CD4-positive, alpha-beta memory T cell (primary cell): ENCODE results near the gene LIN28B. TPM values are rescaled to one million over a fixed set of nuclear protein-coding genes. Genes with fewer than 3 reads are reported as not detected.
"Not testable (repeated sequence)": the region's sequence is repeated elsewhere in the genome, so short reads cannot be mapped to it uniquely, and the experiment has no call there.

Source experiments
- CTCF ChIA-PET: fragments of 350-600 bp; sonication (Branson Sonifier 250); formaldehyde crosslinking; loops from one replicate; lab custom pipeline; 2021; ENCODE audit warnings: inconsistent platforms; ENCODE audit not compliant: partially characterized antibody; lab: Charles Lee
- POLR2A ChIA-PET: fragments of 350-600 bp; sonication (Branson Sonifier 250); formaldehyde crosslinking; loops from one replicate; lab custom pipeline; 2021; ENCODE audit not compliant: partially characterized antibody; lab: Charles Lee
- DNase-seq, 5 donors: peaks; one replicate each; pipeline versions ENCODE4 v3.0.0 to v3.0.0-alpha.2; 2020 to 2022; ENCODE audit warnings: mixed read lengths in 1 of 5
- H3K27ac ChIP-seq: one replicate; pipeline ENCODE4 v1.7.0; 2013; ENCODE audit warnings: low read depth, low read length
- H3K27me3 ChIP-seq: 2 replicates; pipeline ENCODE4 v1.7.0; 2013; ENCODE audit warnings: mild to moderate bottlenecking, low read length, moderate library complexity; ENCODE audit not compliant: insufficient read depth
- H3K36me3 ChIP-seq: 2 replicates; pipeline ENCODE4 v1.7.0; 2013; ENCODE audit warnings: mild to moderate bottlenecking, low read length, moderate library complexity; ENCODE audit not compliant: insufficient read depth
- H3K4me1 ChIP-seq: 2 replicates; pipeline ENCODE4 v1.7.0; 2013; ENCODE audit warnings: mild to moderate bottlenecking, low read length, moderate library complexity; ENCODE audit not compliant: insufficient read depth
- H3K4me3 ChIP-seq, 2 donors: one replicate each; pipeline ENCODE4 v1.7.0; 2013; ENCODE audit warnings: low read length in 2 of 2, mild to moderate bottlenecking in 1 of 2
- H3K9me3 ChIP-seq, 2 donors: one replicate each; pipeline ENCODE4 v1.7.0; 2013; ENCODE audit warnings: low read length in 2 of 2, control low read depth in 1 of 2; ENCODE audit not compliant: control insufficient read depth in 1 of 2
- H3K27ac Mint-ChIP-seq, 7 donors: one replicate each; pipeline ENCODE4 v1.8.0; 2020 to 2021; ENCODE audit warnings: mixed read lengths in 7 of 7, mild to moderate bottlenecking in 6 of 7, inconsistent platforms in 3 of 7, moderate library complexity in 3 of 7
- H3K27me3 Mint-ChIP-seq, 2 donors: one replicate each; pipeline ENCODE4 v1.8.0; 2020 to 2021; ENCODE audit warnings: mixed read lengths in 2 of 2
- H3K36me3 Mint-ChIP-seq, 2 donors: one replicate each; pipeline ENCODE4 v1.8.0; 2020 to 2021; ENCODE audit warnings: mixed read lengths in 2 of 2, inconsistent platforms in 1 of 2, mild to moderate bottlenecking in 1 of 2
- H3K4me1 Mint-ChIP-seq, 4 donors: one replicate each; pipeline ENCODE4 v1.8.0; 2020 to 2021; ENCODE audit warnings: mixed read lengths in 4 of 4, mild to moderate bottlenecking in 1 of 4
- H3K4me3 Mint-ChIP-seq, 8 donors: one replicate each; pipeline ENCODE4 v1.8.0; 2020 to 2021; ENCODE audit warnings: mixed read lengths in 8 of 8, mild to moderate bottlenecking in 7 of 8, moderate library complexity in 6 of 8, inconsistent platforms in 3 of 8
- H3K9me3 Mint-ChIP-seq, 8 donors: one replicate each; pipeline ENCODE4 v1.8.0; 2020 to 2021; ENCODE audit warnings: mixed read lengths in 8 of 8, mild to moderate bottlenecking in 5 of 8, inconsistent platforms in 3 of 8, moderate library complexity in 1 of 8
- intact Hi-C: fragments of 100-400 bp; cut with micrococcal nuclease; formaldehyde crosslinking; loops from one replicate; pipeline ENCODE4 v1.15.1; 2023
- polyA plus RNA-seq, 2 donors: library from polyadenylated mRNA; unstranded; fragments of 300-500 nt; fragmentation: Illumina TruSeq; gene quantifications; one replicate each; pipeline ENCODE4 v1.2.3, GENCODE V29; 2021
- total RNA-seq, 2 experiments: library from RNA; stranded (reverse); gene quantifications; one replicate each; pipeline ENCODE4 v1.2.3, GENCODE V29; 2021

LIN28B gene
- total and polyA plus RNA-seq, 4 experiments from 2014 or later, result not detected

DNA sequence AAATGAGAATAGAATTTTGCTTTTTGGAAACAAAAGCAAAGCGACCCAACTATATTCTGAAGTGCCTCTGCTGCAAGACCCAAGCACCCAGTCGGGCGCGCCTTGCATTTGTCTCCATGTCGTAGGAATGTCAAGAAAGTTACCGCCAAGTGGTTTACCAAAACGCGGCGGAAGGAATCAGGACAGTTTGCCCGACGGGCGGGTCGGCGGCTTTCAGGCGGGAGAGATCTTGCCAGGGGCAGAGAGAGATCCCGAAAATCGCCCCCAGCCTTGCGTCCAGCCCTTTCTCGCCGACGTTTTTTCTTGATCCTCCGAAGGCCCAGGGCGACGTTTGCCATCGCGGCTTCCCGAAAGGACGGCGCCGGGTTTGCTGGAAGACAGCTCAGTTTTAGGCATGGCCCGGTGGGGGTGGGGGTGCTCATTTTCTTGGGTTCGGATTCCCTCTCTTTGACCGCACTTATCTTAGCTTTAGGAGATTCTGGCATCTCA lies 4.0 kb upstream of the LIN28B start:
- peaks cover 39% of the 10 kb centered on the region for H3K27me3 ChIP-seq
- peaks cover 2 to 9% of the 10 kb centered on the region in 2 donors for H3K36me3 Mint-ChIP-seq
- no peak overlapping the region for H3K4me3 ChIP-seq
- H3K9me3 ChIP-seq, result no peaks in the 10 kb centered on the region
- H3K4me1 ChIP-seq, result no peaks in the 10 kb centered on the region
- intact Hi-C loops, result no loop called here
- no peak for DNase-seq
- no peak overlapping the region for H3K27ac ChIP-seq
- POLR2A ChIA-PET, result no interaction called here
- H3K4me3 Mint-ChIP-seq, result no peak overlapping the region
- no peak overlapping the region for H3K27ac Mint-ChIP-seq
- no peaks in the 10 kb centered on the region for H3K36me3 ChIP-seq
- peaks cover 0 to 10% (median 6%) of the 10 kb centered on the region in 4 donors for H3K4me1 Mint-ChIP-seq
- H3K9me3 Mint-ChIP-seq, result peaks cover 3 to 47% (median 29%) of the 10 kb centered on the region in 8 donors
- CTCF ChIA-PET, result no interaction called here
- H3K27me3 Mint-ChIP-seq, result peaks cover 40 to 42% of the 10 kb centered on the region in 2 donors

DNA sequence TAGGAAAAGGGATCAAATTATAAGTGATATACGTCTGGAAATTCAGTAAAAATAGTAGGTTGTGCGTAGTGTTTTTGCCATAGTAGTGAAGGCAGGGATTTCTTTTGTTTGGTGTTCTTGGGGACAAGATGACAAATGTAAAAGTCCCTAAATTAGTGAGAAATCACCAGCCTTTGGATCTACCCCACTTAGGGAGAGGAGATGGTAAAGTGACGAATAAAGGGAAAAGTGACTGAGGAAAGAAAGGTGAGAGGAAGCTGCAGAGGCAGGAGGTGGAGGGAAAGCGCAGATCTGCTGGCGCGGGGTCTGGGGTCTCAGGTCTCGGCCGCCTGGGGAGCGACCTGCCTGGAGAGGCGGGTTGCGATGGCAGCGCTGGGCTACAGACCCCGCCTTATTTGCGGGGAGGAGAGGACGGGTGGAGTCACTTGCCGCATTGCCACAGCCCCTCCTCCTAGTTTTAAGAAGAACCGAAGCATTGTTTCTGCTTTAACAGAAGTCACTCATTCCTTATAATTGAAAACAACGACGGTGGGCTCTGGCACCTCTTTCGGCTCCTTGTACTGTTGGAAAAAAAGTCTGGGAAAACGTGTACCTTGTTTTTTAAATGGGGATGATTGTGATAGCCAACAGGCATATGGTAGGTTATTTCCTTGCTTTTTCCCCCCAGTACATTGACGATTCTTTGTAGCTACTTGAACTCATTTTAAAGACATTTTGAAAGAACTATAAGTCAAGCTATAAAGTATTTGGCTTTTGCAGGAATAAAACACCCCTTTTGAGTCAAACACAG lies 3.3 kb upstream of the LIN28B start:
- Mint-ChIP-seq H3K27me3 (peaks cover 43 to 44% of the 10 kb centered on the region in 2 donors), H3K4me3 (peak overlapping the region in 2 of 8 donors; percentile 25 to 55), H3K9me3 (peaks cover 3 to 50% (median 30%) of the 10 kb centered on the region in 8 donors)
- CTCF ChIA-PET, H3K4me3 ChIP-seq, H3K4me1 ChIP-seq, intact Hi-C loops, H3K27ac ChIP-seq, H3K27ac Mint-ChIP-seq, H3K9me3 ChIP-seq, POLR2A ChIA-PET, H3K36me3 Mint-ChIP-seq, H3K36me3 ChIP-seq, H3K4me1 Mint-ChIP-seq, DNase-seq: not testable (repeated sequence)
- H3K27me3 ChIP-seq, result peaks cover 45% of the 10 kb centered on the region

DNA sequence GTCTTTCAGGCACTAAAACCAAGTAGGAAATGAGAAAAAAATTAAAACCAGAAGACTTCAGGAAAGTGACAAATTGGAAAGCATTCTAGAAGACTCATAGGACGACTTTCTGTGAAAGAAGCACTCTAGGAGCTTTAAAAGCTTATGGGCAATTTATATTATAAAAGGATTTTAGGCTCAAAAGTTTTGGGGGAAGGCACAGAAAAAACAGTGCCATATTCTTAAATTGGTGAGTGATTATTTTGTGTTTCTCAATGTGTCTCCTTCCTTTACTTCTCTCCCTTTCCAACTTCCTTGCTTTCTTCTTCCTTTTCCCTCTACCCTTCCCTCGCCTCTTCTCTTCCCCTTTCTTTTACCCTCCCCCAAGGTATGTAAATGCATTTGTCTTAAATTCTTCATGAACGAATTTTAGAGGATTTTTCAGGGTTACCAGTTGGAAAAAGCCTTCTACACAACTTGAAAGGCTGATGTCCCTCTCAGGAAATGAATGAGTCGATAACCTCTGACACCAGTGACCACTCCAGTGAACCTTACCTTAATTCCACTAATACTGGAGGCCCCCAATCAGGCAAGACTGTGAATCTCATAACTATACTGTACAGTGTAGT lies 2.6 kb upstream of the LIN28B start:
- no peaks in the 10 kb centered on the region for H3K4me1 ChIP-seq
- no peak overlapping the region for H3K4me3 Mint-ChIP-seq
- CTCF ChIA-PET, result no interaction called here
- H3K27me3 ChIP-seq, result peaks cover 49% of the 10 kb centered on the region
- POLR2A ChIA-PET, result no interaction called here
- peaks cover 0 to 10% (median 7%) of the 10 kb centered on the region in 4 donors for H3K4me1 Mint-ChIP-seq
- H3K27ac Mint-ChIP-seq, result no peak overlapping the region
- no peak overlapping the region for H3K27ac ChIP-seq
- peaks cover 3 to 55% (median 33%) of the 10 kb centered on the region in 8 donors for H3K9me3 Mint-ChIP-seq
- H3K4me3 ChIP-seq, result no peak overlapping the region
- peaks cover 2 to 9% of the 10 kb centered on the region in 2 donors for H3K36me3 Mint-ChIP-seq
- intact Hi-C loops, result no loop called here
- H3K9me3 ChIP-seq, result no peaks in the 10 kb centered on the region
- peaks cover 46% of the 10 kb centered on the region in 2 donors for H3K27me3 Mint-ChIP-seq
- no peaks in the 10 kb centered on the region for H3K36me3 ChIP-seq
- DNase-seq, result no peak

DNA sequence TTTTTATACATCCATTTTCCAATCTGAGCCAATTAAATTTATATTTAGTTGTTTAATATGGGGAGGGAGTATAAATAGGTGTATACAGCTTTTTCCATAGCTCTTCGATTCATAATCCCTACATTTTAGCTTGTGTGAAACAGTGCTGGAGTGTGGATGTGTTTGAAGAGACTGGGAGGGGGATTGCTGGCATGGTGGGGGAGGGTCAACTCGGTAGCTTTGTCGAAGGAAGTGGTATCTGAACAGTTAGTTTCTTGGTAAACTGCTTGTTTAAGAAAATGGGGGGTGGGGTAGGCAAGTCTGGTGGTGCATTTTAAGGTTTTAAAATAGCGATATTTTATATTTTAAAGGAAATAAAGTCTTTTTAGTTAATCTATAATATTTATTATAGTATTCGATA lies 1.4 kb upstream of the LIN28B start:
- no peak overlapping the region for H3K27ac ChIP-seq
- H3K4me3 Mint-ChIP-seq, result no peak overlapping the region
- intact Hi-C loops, result no loop called here
- H3K4me1 ChIP-seq, result no peaks in the 10 kb centered on the region
- no peak for DNase-seq
- no peaks in the 10 kb centered on the region for H3K36me3 ChIP-seq
- peaks cover 3 to 55% (median 33%) of the 10 kb centered on the region in 8 donors for H3K9me3 Mint-ChIP-seq
- H3K27me3 ChIP-seq, result peaks cover 49% of the 10 kb centered on the region
- no peak overlapping the region for H3K4me3 ChIP-seq
- H3K4me1 Mint-ChIP-seq, result peaks cover 0 to 10% (median 7%) of the 10 kb centered on the region in 4 donors
- ChIA-PET POLR2A (no interaction called here), CTCF (interaction anchor here (0.7 kb wide), 2 partner anchors 27 to 95 kb away, joined by 3 read pairs; no protein-coding TSS in a partner anchor)
- H3K9me3 ChIP-seq, result no peaks in the 10 kb centered on the region
- no peak overlapping the region for H3K27ac Mint-ChIP-seq
- H3K36me3 Mint-ChIP-seq, result peaks cover 2 to 9% of the 10 kb centered on the region in 2 donors
- peaks cover 46 to 48% of the 10 kb centered on the region in 2 donors for H3K27me3 Mint-ChIP-seq

DNA sequence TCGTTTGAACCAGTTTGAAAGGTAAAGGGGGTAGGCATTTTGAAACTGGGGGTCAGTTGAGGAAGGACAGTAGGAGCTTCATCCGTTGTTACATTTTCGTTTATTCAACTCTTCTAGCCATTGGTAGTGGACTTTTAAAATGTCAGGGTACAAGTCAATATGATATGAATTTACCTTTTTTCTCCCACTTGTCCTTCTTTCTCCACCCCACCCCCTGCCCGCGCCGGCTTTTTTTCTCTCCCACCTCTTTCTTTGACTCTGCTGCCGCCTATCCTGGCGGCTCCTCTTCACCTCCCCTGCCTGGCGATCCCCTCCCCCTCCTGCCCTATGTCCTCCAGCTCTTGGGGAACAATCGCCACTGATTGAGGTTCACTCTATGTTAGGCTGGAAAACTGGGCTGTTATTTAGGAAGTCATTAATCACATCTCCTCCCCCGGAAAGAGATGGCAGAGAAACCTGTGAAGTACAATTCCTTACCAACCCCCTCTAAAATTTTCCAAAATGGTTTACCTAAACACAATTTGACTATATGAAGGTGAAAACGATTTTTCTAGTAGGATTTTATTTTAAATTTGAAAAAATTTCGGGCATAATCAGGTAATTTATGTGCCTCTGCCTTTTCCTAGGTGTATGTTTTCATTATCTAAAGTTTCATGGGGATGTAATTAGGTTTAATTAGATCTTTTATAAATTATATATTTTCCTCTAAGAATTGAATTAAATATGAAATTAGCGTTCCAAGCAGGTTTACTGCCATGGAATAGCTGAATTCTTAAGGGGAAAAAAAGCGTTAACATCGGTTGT lies 778 bp upstream of the LIN28B start:
- H3K4me3 Mint-ChIP-seq, result no peak overlapping the region
- H3K27ac Mint-ChIP-seq, result no peak overlapping the region
- ChIA-PET CTCF (no interaction called here), POLR2A (no interaction called here)
- peaks cover 2 to 9% of the 10 kb centered on the region in 2 donors for H3K36me3 Mint-ChIP-seq
- no peak overlapping the region for H3K27ac ChIP-seq
- no peak for DNase-seq
- H3K27me3 Mint-ChIP-seq, result peaks cover 44 to 47% of the 10 kb centered on the region in 2 donors
- H3K4me1 Mint-ChIP-seq, result peaks cover 0 to 10% (median 7%) of the 10 kb centered on the region in 4 donors
- H3K27me3 ChIP-seq, result peaks cover 49% of the 10 kb centered on the region
- H3K9me3 Mint-ChIP-seq, result peaks cover 3 to 55% (median 33%) of the 10 kb centered on the region in 8 donors
- H3K9me3 ChIP-seq, result no peaks in the 10 kb centered on the region
- no peaks in the 10 kb centered on the region for H3K4me1 ChIP-seq
- no peak overlapping the region for H3K4me3 ChIP-seq
- no peaks in the 10 kb centered on the region for H3K36me3 ChIP-seq
- intact Hi-C loops, result no loop called here

DNA sequence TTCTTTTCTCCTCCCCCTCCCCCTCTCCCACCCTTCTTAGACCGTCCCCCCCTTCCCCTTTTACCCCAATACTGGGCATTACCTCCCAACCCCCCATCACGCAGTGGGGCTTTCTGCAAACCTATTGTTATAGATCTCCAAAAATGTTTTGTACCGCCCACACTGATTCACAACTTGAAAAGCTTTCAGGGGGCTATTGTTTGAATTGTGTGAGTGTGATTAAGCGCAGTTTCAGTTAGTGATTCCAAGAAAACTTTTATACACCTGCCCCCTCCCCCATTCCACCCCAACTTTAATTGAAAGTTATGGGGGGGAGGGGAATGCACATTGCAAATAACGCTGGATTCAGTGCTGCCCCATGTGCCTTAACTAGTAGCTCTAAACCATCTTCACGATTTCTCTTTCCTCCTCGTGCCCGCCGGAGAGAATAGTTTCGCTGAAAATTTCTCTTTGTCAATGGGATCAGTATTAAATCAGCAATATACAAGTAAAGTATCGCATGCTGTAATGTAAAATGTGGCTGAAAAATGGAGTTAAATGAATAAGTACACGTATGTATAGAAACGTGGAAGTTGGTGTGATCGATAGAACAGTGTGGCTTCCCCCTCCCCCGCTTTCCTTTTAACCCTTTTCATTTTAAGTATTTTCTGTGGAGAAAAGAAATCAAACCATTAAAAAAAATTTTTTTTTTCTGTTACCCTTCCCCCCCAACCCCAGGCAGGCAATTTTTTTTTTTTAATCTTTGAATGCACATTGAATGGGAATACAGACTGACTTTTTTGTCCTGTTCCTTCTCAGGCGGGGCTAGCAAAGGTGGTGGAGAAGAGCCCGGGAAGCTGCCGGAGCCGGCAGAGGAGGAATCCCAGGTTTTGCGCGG lies 632 bp downstream of the LIN28B start:
- intact Hi-C loops, result no loop called here
- peak overlapping the region in 1 of 7 donors; percentile 41 for H3K27ac Mint-ChIP-seq
- peaks cover 40 to 42% of the 10 kb centered on the region in 2 donors for H3K27me3 Mint-ChIP-seq
- no peaks in the 10 kb centered on the region for H3K9me3 ChIP-seq
- H3K36me3 Mint-ChIP-seq, result peaks cover 2 to 9% of the 10 kb centered on the region in 2 donors
- no peaks in the 10 kb centered on the region for H3K36me3 ChIP-seq
- peaks cover 3 to 44% (median 33%) of the 10 kb centered on the region in 8 donors for H3K9me3 Mint-ChIP-seq
- ChIA-PET CTCF (no interaction called here), POLR2A (no interaction called here)
- no peaks in the 10 kb centered on the region for H3K4me1 ChIP-seq
- H3K4me3 ChIP-seq, result no peak overlapping the region
- peak in 1 of 5 donors; percentile 37 for DNase-seq
- peaks cover 0 to 10% (median 7%) of the 10 kb centered on the region in 4 donors for H3K4me1 Mint-ChIP-seq
- H3K27me3 ChIP-seq, result peaks cover 43% of the 10 kb centered on the region
- H3K4me3 Mint-ChIP-seq, result peak overlapping the region in 1 of 8 donors; percentile 31
- no peak overlapping the region for H3K27ac ChIP-seq
